ENCODE results near the gene ASCC2. TPM values are rescaled to one million over a fixed set of nuclear protein-coding genes. Genes with fewer than 3 reads are reported as not detected.

Gene ASCC2
- total and polyA plus RNA-seq, 2 donors (not counting 3 experiments of a cell fraction or from before 2014, with no cell fraction given) = 43.6 to 60.7 TPM

DNA sequence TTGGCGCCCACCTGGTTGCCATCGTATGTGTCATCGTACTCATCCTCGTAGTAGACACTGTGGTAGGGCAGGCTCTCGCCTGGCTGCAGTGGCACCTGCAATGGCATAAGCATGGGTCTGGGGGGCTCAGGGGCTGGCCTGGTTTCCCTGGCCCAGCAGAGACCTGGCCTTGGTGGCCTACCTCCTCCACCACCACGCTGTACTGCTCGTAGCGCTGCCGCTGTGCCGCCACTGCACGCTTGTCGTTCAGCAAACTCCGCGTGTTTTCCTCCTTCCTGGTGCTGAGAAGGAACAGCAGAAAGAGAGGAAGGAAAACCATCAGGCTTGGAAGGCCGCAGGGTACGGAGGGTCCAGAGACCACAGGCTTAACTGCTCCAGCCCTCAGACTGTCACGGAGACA lies 44.7 kb downstream of the ASCC2 start:
- FAIRE-seq (no peak), DNase-seq (ENCODE audit: low read depth, low spot score) (no peak)
- H3K27ac ChIP-seq (ENCODE audit: insufficient read depth, low read depth, low read length) = no peak overlapping the region
- H3K79me2 ChIP-seq (ENCODE audit: control insufficient read depth, insufficient read depth, low read length) = no peaks in the 10 kb centered on the region
- dilution Hi-C loops (cut with MboI; ENCODE audit: extremely low pct_ligation_motif_present, low sequenced_read_pairs) = no loop called here
- no peak overlapping the region for H3K4me3 ChIP-seq (replicated peaks in 1 of 3; ENCODE audit: insufficient read depth in 1 of 3, low read depth in 1 of 3, low read length in 3 of 3)
- TF ChIP-seq FOS (IDR thresholded peaks at IDR 0.05; ENCODE audit: borderline replicate concordance, insufficient read depth, low read length) (no peak), GATA2 (IDR thresholded peaks at IDR 0.05; ENCODE audit: insufficient read depth, insufficient read length, low read depth, low read length) (no peak), EZH2 (IDR thresholded peaks at IDR 0.05; ENCODE audit: borderline replicate concordance, low read depth, low read length, severe bottlenecking) (no peak), POLR2A (IDR thresholded peaks at IDR 0.05; ENCODE audit: low read depth, low read length) (no peak), MYC (IDR thresholded peaks at IDR 0.05; ENCODE audit: low read depth, low read length) (no peak), JUN (IDR thresholded peaks at IDR 0.05; ENCODE audit: borderline replicate concordance, insufficient read depth, insufficient read length, low read depth) (no peak), POLR2AphosphoS5 (IDR thresholded peaks at IDR 0.05; ENCODE audit: insufficient read depth, low read depth, low read length) (no peak)
- TF ChIP-seq, protein P1, sequence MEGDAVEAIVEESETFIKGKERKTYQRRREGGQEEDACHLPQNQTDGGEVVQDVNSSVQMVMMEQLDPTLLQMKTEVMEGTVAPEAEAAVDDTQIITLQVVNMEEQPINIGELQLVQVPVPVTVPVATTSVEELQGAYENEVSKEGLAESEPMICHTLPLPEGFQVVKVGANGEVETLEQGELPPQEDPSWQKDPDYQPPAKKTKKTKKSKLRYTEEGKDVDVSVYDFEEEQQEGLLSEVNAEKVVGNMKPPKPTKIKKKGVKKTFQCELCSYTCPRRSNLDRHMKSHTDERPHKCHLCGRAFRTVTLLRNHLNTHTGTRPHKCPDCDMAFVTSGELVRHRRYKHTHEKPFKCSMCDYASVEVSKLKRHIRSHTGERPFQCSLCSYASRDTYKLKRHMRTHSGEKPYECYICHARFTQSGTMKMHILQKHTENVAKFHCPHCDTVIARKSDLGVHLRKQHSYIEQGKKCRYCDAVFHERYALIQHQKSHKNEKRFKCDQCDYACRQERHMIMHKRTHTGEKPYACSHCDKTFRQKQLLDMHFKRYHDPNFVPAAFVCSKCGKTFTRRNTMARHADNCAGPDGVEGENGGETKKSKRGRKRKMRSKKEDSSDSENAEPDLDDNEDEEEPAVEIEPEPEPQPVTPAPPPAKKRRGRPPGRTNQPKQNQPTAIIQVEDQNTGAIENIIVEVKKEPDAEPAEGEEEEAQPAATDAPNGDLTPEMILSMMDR (IDR thresholded peaks at IDR 0.05; ENCODE audit: extremely low read depth in 1 of 2, insufficient read depth in 1 of 2, low read depth in 1 of 2, low read length in 2 of 2) = no peak
- TF ChIP-seq, protein P2, sequence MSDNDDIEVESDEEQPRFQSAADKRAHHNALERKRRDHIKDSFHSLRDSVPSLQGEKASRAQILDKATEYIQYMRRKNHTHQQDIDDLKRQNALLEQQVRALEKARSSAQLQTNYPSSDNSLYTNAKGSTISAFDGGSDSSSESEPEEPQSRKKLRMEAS (IDR thresholded peaks at IDR 0.05; ENCODE audit: insufficient read depth, insufficient read length) = no peak
- no peaks in the 10 kb centered on the region for H3K27me3 ChIP-seq (ENCODE audit: control insufficient read depth in 2 of 2, insufficient read depth in 2 of 2, low read length in 2 of 2)
- peaks cover under 1% of the 10 kb centered on the region for H3K4me1 ChIP-seq (ENCODE audit: control insufficient read depth, extremely low read depth, insufficient read depth, low read length)
- CTCF ChIA-PET = no interaction called here
- no peaks in the 10 kb centered on the region for H3K9me1 ChIP-seq (replicated peaks; ENCODE audit: control insufficient read depth, extremely low read depth, insufficient read depth, low read length)
- H2AFZ ChIP-seq (ENCODE audit: low read depth, low read length) = no peak overlapping the region
- POLR2A ChIA-PET = no interaction called here
- BruUV-seq (replicated peaks) = no TSS peak
- H3K4me2 ChIP-seq (ENCODE audit: insufficient read depth, low read length) = no peak overlapping the region
- intact Hi-C loops (cut with micrococcal nuclease) = loop anchor here (10.0 kb wide), 1 partner anchor 291 kb away; the partner anchor contains the start of gene HORMAD2
- H3K36me3 ChIP-seq (ENCODE audit: control insufficient read depth in 2 of 2, extremely low read depth in 1 of 2, insufficient read depth in 2 of 2, low read length in 2 of 2) = peaks cover 12 to 40% of the 10 kb centered on the region in 2 experiments
- no peak overlapping the region for H3K9ac ChIP-seq (replicated peaks; ENCODE audit: extremely low read depth, insufficient read depth, low read length)
- H4K20me1 ChIP-seq (replicated peaks; ENCODE audit: control insufficient read depth, extremely low read depth, insufficient read depth, low read length) = no peaks in the 10 kb centered on the region
- H3K9me3 ChIP-seq (replicated peaks; ENCODE audit: control insufficient read depth, insufficient read depth, low read length) = no peaks in the 10 kb centered on the region

All from endothelial cell of umbilical vein (primary cell).